ENCODE data around the gene UNC13D.

UNC13D gene

DNA sequence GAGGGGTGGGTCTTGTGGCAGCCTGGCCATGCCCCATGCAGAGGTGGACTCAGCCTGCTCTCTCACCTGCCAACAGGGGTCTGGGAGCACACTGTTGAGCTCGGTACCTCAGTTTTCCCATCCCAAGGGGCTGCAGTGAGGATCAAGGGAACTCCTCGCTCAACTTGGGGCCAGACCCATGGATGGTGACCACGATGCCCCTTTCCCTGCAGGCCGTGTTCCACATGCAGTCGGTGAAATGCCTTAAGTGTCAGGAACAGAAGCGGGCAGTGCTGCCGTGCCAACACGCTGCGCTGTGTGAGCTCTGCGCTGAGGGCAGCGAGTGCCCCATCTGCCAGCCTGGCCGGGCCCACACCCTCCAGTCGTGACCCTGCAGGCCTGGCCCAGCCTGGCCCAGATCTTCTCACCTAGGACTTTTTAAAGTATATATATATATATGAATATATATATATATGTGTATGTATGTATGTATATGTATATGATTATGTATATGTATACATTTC lies 20.1 kb downstream of the UNC13D start:
- Mint-ChIP-seq H3K4me3 (no peak overlapping the region), H3K4me1 (peaks cover 18% of the 10 kb centered on the region), H3K27ac (no peak overlapping the region), H3K27me3 (ENCODE audit: low read depth, poor library complexity) (no peaks in the 10 kb centered on the region), H3K36me3 (ENCODE audit: low read depth) (peaks cover 15% of the 10 kb centered on the region), H3K9me3 (no peaks in the 10 kb centered on the region)
- DNase-seq: no peak
- TF ChIP-seq, protein P1, sequence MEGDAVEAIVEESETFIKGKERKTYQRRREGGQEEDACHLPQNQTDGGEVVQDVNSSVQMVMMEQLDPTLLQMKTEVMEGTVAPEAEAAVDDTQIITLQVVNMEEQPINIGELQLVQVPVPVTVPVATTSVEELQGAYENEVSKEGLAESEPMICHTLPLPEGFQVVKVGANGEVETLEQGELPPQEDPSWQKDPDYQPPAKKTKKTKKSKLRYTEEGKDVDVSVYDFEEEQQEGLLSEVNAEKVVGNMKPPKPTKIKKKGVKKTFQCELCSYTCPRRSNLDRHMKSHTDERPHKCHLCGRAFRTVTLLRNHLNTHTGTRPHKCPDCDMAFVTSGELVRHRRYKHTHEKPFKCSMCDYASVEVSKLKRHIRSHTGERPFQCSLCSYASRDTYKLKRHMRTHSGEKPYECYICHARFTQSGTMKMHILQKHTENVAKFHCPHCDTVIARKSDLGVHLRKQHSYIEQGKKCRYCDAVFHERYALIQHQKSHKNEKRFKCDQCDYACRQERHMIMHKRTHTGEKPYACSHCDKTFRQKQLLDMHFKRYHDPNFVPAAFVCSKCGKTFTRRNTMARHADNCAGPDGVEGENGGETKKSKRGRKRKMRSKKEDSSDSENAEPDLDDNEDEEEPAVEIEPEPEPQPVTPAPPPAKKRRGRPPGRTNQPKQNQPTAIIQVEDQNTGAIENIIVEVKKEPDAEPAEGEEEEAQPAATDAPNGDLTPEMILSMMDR (IDR thresholded peaks at IDR 0.05): no peak

GRCh38 chr17:75823257-75824041 lies 20.8 kb downstream of the UNC13D start:
- Mint-ChIP-seq H3K4me1 (peaks cover 17% of the 10 kb centered on the region), H3K27ac (no peak overlapping the region), H3K4me3 (no peak overlapping the region), H3K27me3 (ENCODE audit: low read depth, poor library complexity) (no peaks in the 10 kb centered on the region), H3K36me3 (ENCODE audit: low read depth) (peaks cover 21% of the 10 kb centered on the region), H3K9me3 (no peaks in the 10 kb centered on the region)
- TF ChIP-seq, protein P1 (IDR thresholded peaks at IDR 0.05): no peak
- DNase-seq: no peak

DNA sequence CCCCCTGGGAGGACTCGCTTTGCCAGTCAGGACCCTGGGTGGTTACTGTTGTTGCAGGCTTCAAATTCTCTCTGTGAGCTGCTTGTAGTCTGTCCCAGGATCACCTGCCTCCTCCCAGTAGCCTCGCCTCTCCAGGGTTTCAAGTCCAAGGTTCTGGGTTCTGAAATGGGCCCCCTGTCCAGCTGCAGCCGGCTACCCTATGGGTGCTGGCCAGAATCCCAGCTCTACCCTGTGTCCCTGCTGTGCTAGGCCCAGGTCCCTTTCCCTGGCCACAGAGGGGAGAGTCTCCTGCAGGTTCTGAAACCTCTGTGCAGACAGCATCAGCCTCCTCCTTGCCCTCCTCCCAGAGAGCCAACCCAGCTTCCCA lies 21.4 kb downstream of the UNC13D start:
- H3K27ac Mint-ChIP-seq: no peak overlapping the region
- H3K27me3 Mint-ChIP-seq (ENCODE audit: low read depth, poor library complexity): no peaks in the 10 kb centered on the region
- no peak overlapping the region for H3K4me3 Mint-ChIP-seq
- peaks cover 10% of the 10 kb centered on the region for H3K4me1 Mint-ChIP-seq
- H3K9me3 Mint-ChIP-seq: no peaks in the 10 kb centered on the region
- TF ChIP-seq, protein P1 (IDR thresholded peaks at IDR 0.05): no peak
- no peak for DNase-seq
- H3K36me3 Mint-ChIP-seq (ENCODE audit: low read depth): peaks cover 23% of the 10 kb centered on the region

DNA sequence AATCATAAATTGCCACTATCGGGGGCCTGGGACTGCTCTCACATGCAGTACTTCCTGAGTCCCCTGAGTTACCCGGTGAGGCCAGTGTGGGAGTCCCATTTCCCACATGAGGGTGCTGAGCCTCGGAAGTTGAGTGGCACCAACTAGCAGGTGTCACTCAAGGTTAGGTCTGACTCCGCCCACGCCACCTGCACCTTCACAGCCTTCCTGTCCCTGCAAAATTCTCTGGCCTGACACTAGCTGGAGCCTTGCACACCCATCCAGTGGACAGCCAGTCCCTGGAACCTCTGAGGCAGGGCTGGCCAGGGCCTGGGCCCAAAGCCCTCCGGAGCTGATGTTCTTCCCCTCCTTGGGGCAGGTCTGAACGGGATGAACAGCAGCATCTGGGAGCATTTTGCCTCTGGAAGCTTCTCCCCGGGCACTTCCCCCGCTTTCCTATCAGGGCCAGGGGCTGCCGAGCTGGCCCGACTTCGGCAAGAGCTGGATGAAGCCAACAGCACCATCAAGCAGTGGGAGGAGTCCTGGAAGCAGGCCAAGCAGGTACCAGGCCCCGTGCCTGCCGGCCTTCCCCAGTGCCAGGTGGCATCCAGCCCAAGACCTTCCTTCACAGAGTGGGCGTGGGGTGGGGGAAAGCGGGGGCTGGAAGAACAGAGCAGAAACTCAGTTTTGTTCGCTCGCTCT lies 21.9 kb downstream of the UNC13D start:
- H3K36me3 Mint-ChIP-seq (ENCODE audit: low read depth): peaks cover 23% of the 10 kb centered on the region
- H3K4me3 Mint-ChIP-seq: no peak overlapping the region
- H3K27me3 Mint-ChIP-seq (ENCODE audit: low read depth, poor library complexity): no peaks in the 10 kb centered on the region
- H3K27ac Mint-ChIP-seq: no peak overlapping the region
- TF ChIP-seq, protein P1 (IDR thresholded peaks at IDR 0.05): no peak
- peaks cover 5% of the 10 kb centered on the region for H3K4me1 Mint-ChIP-seq
- DNase-seq: no peak
- H3K9me3 Mint-ChIP-seq: no peaks in the 10 kb centered on the region

DNA sequence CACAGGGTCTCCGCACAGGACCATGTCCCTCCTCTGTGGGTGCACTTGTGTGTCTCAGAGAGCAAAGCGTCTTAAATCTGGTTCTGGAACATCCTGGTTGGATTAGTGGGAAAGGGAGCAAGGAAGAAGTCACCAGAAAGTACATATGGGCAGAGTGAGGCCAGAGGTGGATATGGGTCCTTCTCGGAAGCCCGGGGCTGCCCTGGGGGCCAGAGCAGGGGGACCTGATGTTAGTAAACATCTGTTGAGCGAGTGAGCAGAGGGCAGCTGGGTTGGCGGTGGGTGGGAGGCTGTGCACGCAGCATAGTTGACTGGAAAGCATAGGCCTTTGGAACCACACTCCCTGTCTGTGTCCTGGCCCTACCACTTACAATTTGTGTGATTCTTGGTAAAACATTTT lies 22.7 kb downstream of the UNC13D start:
- H3K27ac Mint-ChIP-seq: no peak overlapping the region
- no peak for DNase-seq
- TF ChIP-seq, protein P1 (IDR thresholded peaks at IDR 0.05): no peak
- H3K27me3 Mint-ChIP-seq (ENCODE audit: low read depth, poor library complexity): no peaks in the 10 kb centered on the region
- no peaks in the 10 kb centered on the region for H3K4me1 Mint-ChIP-seq
- H3K4me3 Mint-ChIP-seq: no peak overlapping the region
- peaks cover 23% of the 10 kb centered on the region for H3K36me3 Mint-ChIP-seq (ENCODE audit: low read depth)
- H3K9me3 Mint-ChIP-seq: no peaks in the 10 kb centered on the region

Measured in nephron progenitor cell (in vitro differentiated cells).